ENCODE measurements around the gene TMEM164.

DNA sequence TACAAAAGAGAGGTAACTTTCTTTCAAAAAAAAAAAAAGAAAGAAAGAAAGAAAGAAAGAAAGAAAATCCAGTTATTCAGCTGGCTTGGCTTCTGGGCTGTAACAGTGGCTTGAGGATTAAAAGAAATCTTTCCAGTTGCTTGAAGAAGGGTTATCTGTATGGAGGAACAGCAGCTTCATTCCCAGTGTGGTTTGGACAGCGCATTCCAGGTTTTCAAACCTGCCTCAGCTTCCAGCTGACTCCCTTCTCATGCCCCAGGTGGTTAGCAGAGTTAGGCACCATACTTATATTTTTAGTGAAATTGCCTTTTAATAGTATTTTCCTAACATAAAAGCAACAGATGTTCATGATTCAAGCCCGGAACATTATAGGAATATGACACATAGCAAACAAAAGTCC lies 48.6 kb downstream of the TMEM164 start:
- TF ChIP-seq, protein P1, sequence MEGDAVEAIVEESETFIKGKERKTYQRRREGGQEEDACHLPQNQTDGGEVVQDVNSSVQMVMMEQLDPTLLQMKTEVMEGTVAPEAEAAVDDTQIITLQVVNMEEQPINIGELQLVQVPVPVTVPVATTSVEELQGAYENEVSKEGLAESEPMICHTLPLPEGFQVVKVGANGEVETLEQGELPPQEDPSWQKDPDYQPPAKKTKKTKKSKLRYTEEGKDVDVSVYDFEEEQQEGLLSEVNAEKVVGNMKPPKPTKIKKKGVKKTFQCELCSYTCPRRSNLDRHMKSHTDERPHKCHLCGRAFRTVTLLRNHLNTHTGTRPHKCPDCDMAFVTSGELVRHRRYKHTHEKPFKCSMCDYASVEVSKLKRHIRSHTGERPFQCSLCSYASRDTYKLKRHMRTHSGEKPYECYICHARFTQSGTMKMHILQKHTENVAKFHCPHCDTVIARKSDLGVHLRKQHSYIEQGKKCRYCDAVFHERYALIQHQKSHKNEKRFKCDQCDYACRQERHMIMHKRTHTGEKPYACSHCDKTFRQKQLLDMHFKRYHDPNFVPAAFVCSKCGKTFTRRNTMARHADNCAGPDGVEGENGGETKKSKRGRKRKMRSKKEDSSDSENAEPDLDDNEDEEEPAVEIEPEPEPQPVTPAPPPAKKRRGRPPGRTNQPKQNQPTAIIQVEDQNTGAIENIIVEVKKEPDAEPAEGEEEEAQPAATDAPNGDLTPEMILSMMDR (IDR thresholded peaks at IDR 0.05; ENCODE audit: low read length): no peak
- TF ChIP-seq EZH2phosphoT487 (IDR thresholded peaks at IDR 0.05; ENCODE audit: low read length) (no peak), EZH2 (optimal IDR thresholded peaks at IDR 0.05; ENCODE audit: low read depth, low read length) (no peak)

All from MM.1S (cell line).